Measurements from ENCODE around the gene WDR33. TPM values are rescaled to one million over a fixed set of nuclear protein-coding genes. Genes with fewer than 3 reads are reported as not detected.
A peak's percentile ranks its signal among the peaks of the same experiment; 100 is the strongest.

The WDR33 gene
- total and polyA plus RNA-seq, 2 of the 13 experiments (the other 11 are each of a cell fraction or from before 2014, with no cell fraction given) = 54.9 to 78.2 TPM

DNA sequence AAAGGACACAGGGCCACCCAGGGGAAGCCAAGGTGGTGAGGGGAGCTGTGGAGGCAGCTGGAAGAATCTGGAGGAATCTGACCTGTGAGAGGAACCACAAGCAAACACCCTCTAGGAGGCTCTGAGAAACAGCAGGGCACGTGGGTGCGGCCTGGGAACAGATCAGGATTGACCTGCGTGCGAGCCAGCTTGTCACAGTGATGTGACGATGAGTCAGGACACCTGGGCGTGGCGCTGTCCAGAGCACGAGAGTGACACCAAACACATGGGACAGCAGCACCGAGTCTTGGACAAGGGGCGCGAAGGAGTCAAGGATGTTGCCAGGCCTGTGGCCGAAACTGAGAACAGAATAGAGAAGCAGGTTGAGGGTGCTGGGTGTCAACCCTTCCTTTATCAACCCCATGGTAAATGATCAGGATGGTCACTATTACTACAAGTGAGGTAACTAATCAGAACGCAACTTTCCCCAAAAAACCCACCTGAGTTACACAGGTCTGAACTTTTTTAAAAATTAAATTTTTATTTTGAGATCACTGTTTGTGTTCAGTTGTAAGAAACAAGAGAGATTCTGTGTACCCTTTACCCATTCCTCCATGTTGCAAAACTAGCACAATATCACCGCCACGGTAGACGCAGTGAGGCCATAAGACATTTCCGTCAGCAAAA, 110.3 kb downstream of the WDR33 start (continued):
- TF ChIP-seq SETDB1 (CRISPR knock-in tag; IDR thresholded peaks at IDR 0.05; ENCODE audit: borderline replicate concordance) (no peak), YEATS2 (CRISPR knock-in tag; IDR thresholded peaks at IDR 0.05; ENCODE audit: borderline replicate concordance) (peak; percentile 70; the same call in 1 of the 2 replicates), ZBTB1 (CRISPR knock-in tag; IDR thresholded peaks at IDR 0.05; ENCODE audit: borderline replicate concordance) (no peak), TGIF2 (CRISPR knock-in tag; IDR thresholded peaks at IDR 0.05) (peak; percentile 94), ZNF564 (CRISPR knock-in tag; IDR thresholded peaks at IDR 0.05) (no peak), SAFB2 (CRISPR knock-in tag; IDR thresholded peaks at IDR 0.05; ENCODE audit: borderline replicate concordance, low read depth) (0 out of 2 replicates have a peak, but pooled peaks have one; percentile 7), ZNF792 (CRISPR knock-in tag; IDR thresholded peaks at IDR 0.05) (peak; percentile 73), ZNF674 (CRISPR knock-in tag; IDR thresholded peaks at IDR 0.05; ENCODE audit: low read depth) (no peak), AHR (CRISPR knock-in tag; IDR thresholded peaks at IDR 0.05) (peak; percentile 80; the same call in 1 of the 2 replicates), MED13 (CRISPR knock-in tag; IDR thresholded peaks at IDR 0.05) (no peak), MEIS2 (CRISPR knock-in tag; IDR thresholded peaks at IDR 0.05) (0 out of 2 replicates have a peak, but pooled peaks have one; percentile 81)
- TF ChIP-seq, protein P1, sequence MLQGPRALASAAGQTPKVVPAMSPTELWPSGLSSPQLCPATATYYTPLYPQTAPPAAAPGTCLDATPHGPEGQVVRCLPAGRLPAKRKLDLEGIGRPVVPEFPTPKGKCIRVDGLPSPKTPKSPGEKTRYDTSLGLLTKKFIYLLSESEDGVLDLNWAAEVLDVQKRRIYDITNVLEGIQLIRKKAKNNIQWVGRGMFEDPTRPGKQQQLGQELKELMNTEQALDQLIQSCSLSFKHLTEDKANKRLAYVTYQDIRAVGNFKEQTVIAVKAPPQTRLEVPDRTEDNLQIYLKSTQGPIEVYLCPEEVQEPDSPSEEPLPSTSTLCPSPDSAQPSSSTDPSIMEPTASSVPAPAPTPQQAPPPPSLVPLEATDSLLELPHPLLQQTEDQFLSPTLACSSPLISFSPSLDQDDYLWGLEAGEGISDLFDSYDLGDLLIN (CRISPR knock-in tag; IDR thresholded peaks at IDR 0.05; ENCODE audit: borderline replicate concordance) = no peak
- TF ChIP-seq, protein P2, sequence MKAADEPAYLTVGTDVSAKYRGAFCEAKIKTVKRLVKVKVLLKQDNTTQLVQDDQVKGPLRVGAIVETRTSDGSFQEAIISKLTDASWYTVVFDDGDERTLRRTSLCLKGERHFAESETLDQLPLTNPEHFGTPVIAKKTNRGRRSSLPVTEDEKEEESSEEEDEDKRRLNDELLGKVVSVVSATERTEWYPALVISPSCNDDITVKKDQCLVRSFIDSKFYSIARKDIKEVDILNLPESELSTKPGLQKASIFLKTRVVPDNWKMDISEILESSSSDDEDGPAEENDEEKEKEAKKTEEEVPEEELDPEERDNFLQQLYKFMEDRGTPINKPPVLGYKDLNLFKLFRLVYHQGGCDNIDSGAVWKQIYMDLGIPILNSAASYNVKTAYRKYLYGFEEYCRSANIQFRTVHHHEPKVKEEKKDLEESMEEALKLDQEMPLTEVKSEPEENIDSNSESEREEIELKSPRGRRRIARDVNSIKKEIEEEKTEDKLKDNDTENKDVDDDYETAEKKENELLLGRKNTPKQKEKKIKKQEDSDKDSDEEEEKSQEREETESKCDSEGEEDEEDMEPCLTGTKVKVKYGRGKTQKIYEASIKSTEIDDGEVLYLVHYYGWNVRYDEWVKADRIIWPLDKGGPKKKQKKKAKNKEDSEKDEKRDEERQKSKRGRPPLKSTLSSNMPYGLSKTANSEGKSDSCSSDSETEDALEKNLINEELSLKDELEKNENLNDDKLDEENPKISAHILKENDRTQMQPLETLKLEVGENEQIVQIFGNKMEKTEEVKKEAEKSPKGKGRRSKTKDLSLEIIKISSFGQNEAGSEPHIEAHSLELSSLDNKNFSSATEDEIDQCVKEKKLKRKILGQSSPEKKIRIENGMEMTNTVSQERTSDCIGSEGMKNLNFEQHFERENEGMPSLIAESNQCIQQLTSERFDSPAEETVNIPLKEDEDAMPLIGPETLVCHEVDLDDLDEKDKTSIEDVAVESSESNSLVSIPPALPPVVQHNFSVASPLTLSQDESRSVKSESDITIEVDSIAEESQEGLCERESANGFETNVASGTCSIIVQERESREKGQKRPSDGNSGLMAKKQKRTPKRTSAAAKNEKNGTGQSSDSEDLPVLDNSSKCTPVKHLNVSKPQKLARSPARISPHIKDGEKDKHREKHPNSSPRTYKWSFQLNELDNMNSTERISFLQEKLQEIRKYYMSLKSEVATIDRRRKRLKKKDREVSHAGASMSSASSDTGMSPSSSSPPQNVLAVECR (CRISPR knock-in tag; IDR thresholded peaks at IDR 0.05; ENCODE audit: borderline replicate concordance) = no peak
- TF ChIP-seq, protein P3, sequence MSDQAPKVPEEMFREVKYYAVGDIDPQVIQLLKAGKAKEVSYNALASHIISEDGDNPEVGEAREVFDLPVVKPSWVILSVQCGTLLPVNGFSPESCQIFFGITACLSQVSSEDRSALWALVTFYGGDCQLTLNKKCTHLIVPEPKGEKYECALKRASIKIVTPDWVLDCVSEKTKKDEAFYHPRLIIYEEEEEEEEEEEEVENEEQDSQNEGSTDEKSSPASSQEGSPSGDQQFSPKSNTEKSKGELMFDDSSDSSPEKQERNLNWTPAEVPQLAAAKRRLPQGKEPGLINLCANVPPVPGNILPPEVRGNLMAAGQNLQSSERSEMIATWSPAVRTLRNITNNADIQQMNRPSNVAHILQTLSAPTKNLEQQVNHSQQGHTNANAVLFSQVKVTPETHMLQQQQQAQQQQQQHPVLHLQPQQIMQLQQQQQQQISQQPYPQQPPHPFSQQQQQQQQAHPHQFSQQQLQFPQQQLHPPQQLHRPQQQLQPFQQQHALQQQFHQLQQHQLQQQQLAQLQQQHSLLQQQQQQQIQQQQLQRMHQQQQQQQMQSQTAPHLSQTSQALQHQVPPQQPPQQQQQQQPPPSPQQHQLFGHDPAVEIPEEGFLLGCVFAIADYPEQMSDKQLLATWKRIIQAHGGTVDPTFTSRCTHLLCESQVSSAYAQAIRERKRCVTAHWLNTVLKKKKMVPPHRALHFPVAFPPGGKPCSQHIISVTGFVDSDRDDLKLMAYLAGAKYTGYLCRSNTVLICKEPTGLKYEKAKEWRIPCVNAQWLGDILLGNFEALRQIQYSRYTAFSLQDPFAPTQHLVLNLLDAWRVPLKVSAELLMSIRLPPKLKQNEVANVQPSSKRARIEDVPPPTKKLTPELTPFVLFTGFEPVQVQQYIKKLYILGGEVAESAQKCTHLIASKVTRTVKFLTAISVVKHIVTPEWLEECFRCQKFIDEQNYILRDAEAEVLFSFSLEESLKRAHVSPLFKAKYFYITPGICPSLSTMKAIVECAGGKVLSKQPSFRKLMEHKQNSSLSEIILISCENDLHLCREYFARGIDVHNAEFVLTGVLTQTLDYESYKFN (CRISPR knock-in tag; conservative IDR thresholded peaks at IDR 0.05) = peak; percentile 13; the same call in 1 of the 2 replicates
- TF ChIP-seq, protein P4, sequence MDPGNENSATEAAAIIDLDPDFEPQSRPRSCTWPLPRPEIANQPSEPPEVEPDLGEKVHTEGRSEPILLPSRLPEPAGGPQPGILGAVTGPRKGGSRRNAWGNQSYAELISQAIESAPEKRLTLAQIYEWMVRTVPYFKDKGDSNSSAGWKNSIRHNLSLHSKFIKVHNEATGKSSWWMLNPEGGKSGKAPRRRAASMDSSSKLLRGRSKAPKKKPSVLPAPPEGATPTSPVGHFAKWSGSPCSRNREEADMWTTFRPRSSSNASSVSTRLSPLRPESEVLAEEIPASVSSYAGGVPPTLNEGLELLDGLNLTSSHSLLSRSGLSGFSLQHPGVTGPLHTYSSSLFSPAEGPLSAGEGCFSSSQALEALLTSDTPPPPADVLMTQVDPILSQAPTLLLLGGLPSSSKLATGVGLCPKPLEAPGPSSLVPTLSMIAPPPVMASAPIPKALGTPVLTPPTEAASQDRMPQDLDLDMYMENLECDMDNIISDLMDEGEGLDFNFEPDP (CRISPR knock-in tag; conservative IDR thresholded peaks at IDR 0.05) = no peak
